ENCODE results near the gene IRF1.

IRF1 gene

GRCh38 chr5:132500931-132501628 is 10.5 kb upstream of the IRF1 start:
- peak; percentile 34 for DNase-seq

GRCh38 chr5:132500244-132500930 is 9.8 kb upstream of the IRF1 start:
- DNase-seq, result no peak

DNA sequence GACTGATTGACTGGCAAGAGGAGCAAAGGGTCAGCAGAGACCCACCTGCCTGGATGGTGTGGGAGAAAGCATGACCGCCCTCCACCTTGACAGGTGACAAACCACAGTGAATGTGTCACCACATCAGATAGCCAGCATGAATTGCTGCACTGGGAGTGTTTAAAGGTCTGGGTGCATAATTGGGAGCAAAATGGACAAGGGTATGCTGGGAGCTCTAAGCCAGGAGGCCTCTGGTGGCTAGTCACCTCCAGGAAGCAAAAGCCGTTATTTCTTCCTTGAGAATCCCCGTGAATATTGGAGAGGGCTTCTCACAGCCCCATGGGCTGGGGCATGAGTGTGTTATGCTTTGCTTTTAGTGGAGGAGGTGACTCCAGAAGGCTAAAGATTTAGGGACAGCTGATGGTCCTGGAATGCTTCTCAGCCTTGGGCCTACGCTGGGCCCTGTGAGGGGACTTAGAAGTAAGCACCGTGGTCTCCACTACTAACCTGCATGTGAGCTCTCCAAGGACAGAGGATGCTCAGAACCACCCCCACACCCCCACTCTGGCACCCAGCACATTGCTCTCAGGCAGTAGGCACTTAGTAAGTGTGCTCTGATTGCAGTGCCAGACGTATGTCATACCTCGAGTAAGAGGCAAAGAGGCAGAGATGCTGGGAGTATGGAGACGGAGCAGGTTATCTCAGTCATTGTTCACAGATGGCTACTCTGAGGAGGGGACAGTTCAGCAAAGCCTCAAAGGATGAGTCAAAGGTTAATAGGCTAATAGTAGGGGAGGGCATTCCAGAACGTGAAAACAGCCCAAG is 9.1 kb upstream of the IRF1 start:
- no peak for DNase-seq

DNA sequence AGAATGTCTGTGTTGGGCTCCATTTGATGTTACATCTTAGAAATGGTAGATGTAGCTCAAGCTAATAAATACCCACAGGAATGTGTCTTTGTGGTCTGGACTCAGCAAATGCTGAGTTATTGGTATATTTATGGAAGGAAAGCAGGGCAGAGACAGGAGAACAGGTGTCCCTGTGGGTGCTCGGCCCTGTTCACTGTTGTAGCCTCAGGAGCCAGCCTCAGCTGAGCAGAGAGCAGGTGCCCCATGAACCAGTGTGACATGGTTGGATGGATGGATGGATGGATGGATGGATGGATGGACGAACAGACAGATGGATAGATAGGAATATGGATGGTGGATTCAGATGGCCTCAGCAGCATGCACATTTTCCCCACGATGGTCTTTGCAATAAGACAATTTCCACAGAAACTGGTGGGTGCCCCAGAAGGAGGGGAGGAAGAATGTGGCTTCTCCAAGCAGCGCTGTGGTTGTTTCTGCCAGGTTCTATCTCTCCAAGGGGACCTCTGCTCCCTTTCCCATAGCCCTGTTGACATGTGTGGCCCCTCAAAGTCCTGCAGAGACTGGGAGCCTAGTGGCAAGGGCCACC is 8.2 kb upstream of the IRF1 start:
- DNase-seq, result no peak

DNA sequence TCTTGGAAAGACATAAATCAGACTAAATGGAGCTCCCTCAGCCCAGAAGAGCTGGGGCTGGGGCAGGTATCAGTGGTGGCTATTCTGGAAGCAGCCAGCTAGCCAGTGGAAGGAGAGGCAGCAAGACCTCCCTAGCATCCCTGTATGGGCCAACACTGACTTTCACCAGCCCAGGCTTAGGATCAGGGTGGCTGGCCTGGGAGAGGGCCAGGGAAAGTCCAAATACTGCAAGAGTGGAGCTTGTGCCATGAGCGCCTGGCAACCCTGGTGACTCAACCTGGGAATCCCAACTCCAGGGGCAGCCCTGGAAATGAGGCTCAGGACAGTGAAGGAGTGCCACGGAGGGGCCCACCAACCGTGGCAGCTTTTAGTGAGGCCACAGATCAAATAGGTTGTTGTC is 7.6 kb upstream of the IRF1 start:
- no peak for DNase-seq

GRCh38 chr5:132497488-132497997 is 7.0 kb upstream of the IRF1 start:
- DNase-seq, result no peak

DNA sequence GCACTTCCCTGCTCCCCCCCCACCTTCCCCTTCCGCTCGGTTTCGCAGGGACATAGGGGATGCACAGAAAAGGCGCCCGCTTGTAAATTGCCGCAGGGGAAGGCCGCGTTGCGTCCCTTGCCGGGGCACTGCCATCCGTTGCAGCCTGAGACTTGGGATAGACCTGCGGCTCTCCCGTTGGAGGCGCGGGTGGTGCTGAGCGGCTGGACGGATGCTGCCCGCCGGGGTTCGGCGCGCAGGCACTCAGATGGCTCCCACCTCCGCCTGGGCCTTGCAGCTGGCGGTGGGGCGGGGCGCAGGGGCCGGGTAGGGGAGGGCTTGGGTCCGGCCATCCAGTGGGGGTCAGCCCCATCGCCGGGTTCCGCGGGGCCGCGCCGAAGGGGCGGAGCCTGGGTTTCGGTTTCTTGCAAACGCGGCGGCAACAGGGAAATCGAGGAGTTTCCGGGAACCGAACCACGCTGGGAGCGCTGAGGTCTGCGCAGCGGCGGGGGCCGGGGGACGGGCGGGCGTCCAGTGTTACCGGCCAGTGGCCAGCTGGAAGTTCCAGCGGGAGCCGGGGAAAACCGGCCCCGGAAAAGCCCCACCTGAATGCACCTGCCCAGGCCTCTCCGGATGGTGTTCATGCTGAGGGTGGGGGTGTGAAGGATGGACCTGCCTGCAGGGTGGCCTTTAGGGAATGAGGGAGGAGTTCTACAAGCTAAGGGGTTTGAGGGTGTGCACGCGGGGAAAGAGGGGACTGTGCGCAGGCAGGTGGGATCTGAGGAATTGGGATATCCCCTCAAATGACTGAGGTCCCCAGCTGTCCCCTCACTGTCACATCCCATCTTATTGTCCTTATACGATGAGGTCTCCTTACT is 6.3 kb upstream of the IRF1 start:
- DNase-seq, result peak; percentile 55

GRCh38 chr5:132496191-132496630 is 5.6 kb upstream of the IRF1 start:
- peak; percentile 87 for DNase-seq

DNA sequence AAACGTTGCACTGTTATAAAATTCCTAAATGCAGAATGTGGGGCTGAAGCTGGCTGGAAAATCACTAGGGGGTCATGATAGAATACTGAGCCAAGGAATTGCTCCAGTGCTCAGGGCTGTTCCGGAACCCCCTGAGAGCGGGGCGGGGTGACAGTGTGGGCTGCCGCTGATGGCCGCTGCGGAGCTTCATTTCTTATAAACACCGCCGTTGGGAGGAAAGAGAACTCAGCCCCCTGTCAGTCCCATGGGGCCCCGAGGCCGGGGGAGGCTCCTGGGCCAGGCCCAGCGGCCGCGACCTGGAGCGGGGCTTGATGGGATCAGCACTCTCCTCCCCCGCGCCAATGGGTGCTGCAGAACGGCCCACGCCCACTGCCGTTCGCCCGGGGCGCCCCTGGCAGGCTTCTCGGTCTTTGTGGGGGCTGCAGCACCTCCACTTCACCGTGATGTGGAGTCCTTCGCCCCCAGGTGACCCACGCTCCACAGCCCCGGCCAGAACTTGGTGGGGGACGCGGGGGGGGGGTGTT is 5.2 kb upstream of the IRF1 start:
- peak; percentile 46 for DNase-seq

GRCh38 chr5:132493821-132494220 is 3.2 kb upstream of the IRF1 start:
- no peak for DNase-seq

- no peak for DNase-seq
These were observed 2.7 kb upstream of the IRF1 start for GRCh38 chr5:132493241-132493640.

GRCh38 chr5:132492386-132493125 is 2.0 kb upstream of the IRF1 start:
- DNase-seq, result no peak

DNA sequence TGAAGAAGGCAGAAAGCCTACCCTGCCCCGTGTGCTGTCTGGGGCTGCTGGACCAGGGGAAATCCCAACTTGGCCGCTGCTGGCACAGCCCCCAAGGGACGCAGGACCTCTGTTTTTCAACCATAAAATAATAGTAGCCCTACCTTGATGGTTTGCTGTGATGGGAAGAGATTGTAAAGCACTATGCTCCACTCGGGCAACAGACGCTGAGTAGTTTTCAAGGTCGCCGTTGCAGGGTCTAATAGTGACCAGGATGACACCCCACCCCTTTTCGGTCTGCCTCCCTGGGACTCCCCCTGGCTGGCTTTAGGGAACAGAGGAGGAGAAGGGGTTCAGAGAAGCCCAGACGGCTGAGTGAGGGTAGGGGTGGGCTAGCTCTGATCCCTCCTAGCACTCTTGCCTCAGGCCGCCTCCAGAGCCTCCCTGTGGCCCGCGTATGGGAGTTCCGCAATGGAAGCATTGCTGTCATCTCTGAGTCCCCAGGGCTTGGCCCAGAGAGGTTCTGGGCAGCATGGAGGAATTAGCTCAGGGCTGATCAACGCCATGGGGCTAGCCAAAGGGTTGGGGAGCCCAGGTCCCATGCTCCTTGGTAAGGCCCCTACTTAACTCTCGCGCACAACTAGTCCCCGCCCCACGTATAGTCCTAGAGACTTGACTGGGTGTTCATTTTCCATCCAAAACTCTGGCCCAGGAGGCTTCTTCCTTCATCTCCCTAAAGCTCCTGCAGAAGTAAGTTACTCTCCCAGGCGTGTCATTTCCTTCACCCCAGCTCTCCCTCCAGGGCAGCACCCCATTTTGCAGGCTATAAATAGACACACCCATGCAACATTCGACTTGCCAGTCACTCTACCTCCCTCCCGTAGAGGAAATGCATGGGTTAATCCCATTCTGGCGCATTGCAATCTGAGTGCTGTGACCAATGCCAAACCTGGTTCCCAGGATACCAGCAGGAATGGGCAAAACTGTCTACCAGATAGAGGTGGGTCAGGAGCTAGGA is 1.1 kb upstream of the IRF1 start:
- DNase-seq, result no peak

GRCh38 chr5:132489871-132490483 is 596 bp downstream of the IRF1 start:
- DNase-seq, result no peak

DNA sequence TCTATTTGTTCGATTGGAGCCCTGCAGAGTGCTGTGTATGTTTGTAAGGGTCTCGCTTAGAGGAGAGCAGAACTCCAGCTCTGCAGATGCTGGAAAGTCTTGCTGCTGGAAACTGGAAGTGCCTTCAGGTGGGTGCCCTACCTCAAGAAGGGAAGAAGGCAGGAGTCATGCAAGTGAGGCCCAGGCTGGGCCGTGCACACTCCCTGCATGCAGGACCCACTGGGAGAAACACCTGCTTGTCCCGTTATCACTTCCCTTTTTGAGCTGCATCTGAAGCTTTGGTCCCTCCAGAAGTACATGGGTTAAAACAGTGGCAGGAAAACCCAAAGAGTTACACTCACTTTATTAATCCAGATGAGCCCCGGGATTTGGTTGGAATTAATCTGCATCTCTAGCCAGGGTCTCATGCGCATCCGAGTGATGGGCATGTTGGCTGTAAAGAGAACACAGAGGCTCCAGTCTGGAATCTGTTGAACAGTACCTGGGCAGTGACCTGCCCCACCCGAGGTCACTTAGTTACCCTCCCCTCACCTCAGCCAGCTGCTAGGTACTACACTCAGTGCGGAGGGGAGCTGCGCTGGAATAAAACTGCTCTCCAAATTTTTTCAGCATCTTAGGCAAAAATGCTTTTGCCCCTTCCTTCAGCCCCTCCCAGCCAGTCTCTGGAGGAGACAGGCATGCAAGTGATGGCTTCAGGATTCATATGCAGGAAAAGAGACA is 1.4 kb downstream of the IRF1 start:
- no peak for DNase-seq

DNA sequence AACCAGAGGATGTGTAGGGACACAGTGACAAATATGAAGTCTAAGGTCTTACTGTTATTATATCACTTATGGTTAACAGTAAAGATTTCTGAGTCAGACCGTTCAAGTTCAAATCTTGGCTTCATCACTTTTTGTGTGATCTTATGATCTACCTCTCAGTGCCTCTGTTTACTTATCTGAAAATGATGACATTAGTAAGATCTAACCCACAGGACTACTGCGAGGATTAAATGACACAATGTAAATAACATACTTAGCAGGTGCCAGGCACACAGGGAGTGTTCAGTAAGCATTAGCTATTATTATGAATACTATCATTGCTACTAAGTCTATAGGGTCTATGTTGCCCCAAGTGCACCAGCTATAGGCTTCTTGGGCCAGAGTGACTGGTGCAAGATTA is 2.0 kb downstream of the IRF1 start:
- DNase-seq, result peak; percentile 16

DNA sequence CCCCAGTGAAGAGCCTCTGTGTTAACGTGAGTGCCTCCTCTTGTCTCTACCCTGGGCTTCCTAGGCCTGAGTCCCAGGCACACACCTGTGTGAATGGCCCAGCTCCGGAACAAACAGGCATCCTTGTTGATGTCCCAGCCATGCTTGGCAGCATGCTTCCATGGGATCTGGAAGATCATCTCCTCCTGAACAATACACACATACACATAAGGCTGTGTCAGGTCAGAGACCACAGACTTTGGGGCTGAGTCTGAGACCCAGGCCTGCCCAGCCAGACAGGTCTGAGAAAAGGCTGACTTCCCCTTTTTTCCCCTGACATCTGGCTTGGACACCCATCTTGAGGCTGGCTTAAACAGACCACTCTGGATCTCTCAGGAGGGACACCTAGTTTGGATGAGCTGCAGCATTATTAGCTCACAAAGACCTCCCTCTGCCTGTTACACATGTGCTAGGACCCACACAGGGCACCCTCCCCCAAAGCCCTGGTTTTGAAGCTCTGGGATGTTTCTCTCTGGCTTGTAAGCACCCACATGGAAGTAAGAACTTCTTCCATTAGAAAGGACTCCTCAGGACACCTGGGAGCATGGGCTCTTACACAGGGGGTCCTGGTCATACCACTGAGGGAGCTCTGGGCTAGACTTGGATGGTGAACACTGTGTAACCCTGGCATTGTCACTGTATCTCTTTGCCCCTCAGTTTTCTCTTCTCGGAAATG is 2.6 kb downstream of the IRF1 start:
- no peak for DNase-seq

- DNase-seq, result no peak
These were observed 3.5 kb downstream of the IRF1 start for GRCh38 chr5:132487095-132487428.
